Lower leg skin (tissue), 4 donors: ENCODE measurements around the gene ZNF428. TPM values are rescaled to one million over a fixed set of nuclear protein-coding genes. Genes with fewer than 3 reads are reported as not detected.
A peak's percentile ranks its signal among the peaks of the same experiment; 100 is the strongest.
"Not testable (repeated sequence)": the region's sequence is repeated elsewhere in the genome, so short reads cannot be mapped to it uniquely, and the experiment has no call there.

Experiments used
- DNase-seq, 2 donors: peaks; one replicate each; pipeline ENCODE4 v3.0.0-alpha.2; 2019; ENCODE audit warnings: low spot score in 2 of 2
- H3K4me3 ChIP-seq: fragments of 200-600 bp; sonication (generic); 2 replicates; pipeline ENCODE4 v1.5.1; 2017; ENCODE audit warnings: mild to moderate bottlenecking, low read depth; ENCODE audit not compliant: poor library complexity, severe bottlenecking
- CTCF ChIP-seq, 3 donors: fragments of 450-650 bp; IDR thresholded peaks; one replicate each; pipeline ENCODE4 v1.5.1; 2016; ENCODE audit warnings: antibody characterized with exemption in 3 of 3, mild to moderate bottlenecking in 3 of 3, moderate library complexity in 2 of 3
- POLR2A ChIP-seq, 2 donors: fragments of 450-650 bp; IDR thresholded peaks; one replicate each; pipeline ENCODE4 v1.6.1; 2016 to 2017; ENCODE audit warnings: antibody characterized with exemption in 2 of 2, mild to moderate bottlenecking in 1 of 2, moderate library complexity in 1 of 2
- WGBS, 2 donors: methylation state at CpG; one replicate each; pipeline ENCODE4 v1.1.5; 2018; 5-methylcytosine and 5-hydroxymethylcytosine counted together
- intact Hi-C: fragments of 100-400 bp; cut with DNase I; formaldehyde crosslinking; loops from one replicate; pipeline ENCODE4 v1.15.0; 2023; ENCODE audit warnings: low total_unique reads
- total RNA-seq, 4 donors: library from RNA; depleted of rRNA; stranded (reverse); fragments of >200 nt; gene quantifications; one replicate each; pipeline ENCODE4 v1.1.0, GENCODE V29; 2016

ZNF428 gene
- total RNA-seq, 4 donors from 2014 or later = 5.3 to 27.3 (median 15.1) TPM

- H3K4me3 ChIP-seq = no peak overlapping the region
- 76 to 84% methylated on average over 7 of the region's 7 CpGs for WGBS, 2 donors
- no peak for DNase-seq
- intact Hi-C loops = no loop called here
- TF ChIP-seq CTCF (IDR thresholded peaks at IDR 0.05) = no peak
- TF ChIP-seq POLR2A (IDR thresholded peaks at IDR 0.05) = no peak
These were observed 9.6 kb downstream of the ZNF428 start for GRCh38 chr19:43609872-43610271.

- intact Hi-C loops = no loop called here
- no peak overlapping the region for H3K4me3 ChIP-seq
- TF ChIP-seq POLR2A (IDR thresholded peaks at IDR 0.05) (no peak), CTCF (IDR thresholded peaks at IDR 0.05) (no peak)
- DNase-seq = no peak
- WGBS, 2 donors = 65 to 71% methylated on average over 28 of the region's 28 CpGs
These were observed 11.9 kb downstream of the ZNF428 start for GRCh38 chr19:43607238-43608205.

GRCh38 chr19:43606569-43607229, 12.7 kb downstream of the ZNF428 start:
- no peak overlapping the region for H3K4me3 ChIP-seq
- WGBS, 2 donors = 55% methylated on average over 7 of the region's 7 CpGs
- no peak for TF ChIP-seq CTCF (IDR thresholded peaks at IDR 0.05)
- TF ChIP-seq POLR2A (IDR thresholded peaks at IDR 0.05) = no peak
- DNase-seq = peak in 1 of 2 donors; percentile 36
- intact Hi-C loops = no loop called here

GRCh38 chr19:43605875-43606568, 13.4 kb downstream of the ZNF428 start:
- WGBS, 2 donors = 58 to 72% methylated on average over 7 of the region's 7 CpGs
- TF ChIP-seq POLR2A (IDR thresholded peaks at IDR 0.05) (no peak), CTCF (IDR thresholded peaks at IDR 0.05) (no peak)
- intact Hi-C loops = no loop called here

GRCh38 chr19:43600326-43600725, 19.1 kb downstream of the ZNF428 start:
- intact Hi-C loops, H3K4me3 ChIP-seq, DNase-seq: not testable (repeated sequence)
- 73 to 79% methylated on average over 5 of the region's 5 CpGs for WGBS, 2 donors

More at GRCh38 chr19:43605875-43606568, 13.4 kb downstream of the ZNF428 start:
- no peak for DNase-seq
- no peak overlapping the region for H3K4me3 ChIP-seq
